ENCODE measurements around the gene TRIM67.

The TRIM67 gene

DNA sequence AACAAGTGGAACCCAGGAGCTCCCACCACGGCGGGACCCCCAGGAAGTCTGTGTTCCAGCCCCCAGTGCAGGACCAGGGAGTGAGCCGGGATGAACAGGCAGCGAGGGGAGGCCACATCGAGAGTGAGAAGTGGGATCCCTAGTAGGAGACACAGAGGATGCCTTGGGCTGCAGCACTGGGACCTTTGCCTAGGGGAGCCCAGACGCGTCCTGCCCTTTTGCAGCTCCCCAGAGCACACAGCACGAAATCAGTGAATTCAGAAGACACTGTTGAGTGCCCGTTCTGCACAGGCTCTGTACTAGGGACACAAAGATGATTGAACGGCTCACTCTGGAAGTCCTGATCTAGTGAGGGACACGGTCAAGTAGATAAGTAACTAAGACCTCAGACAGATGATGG, 23.5 kb downstream of the TRIM67 start:
- no peak for DNase-seq

- no peak for DNase-seq
Observed at GRCh38 chr1:231186356-231187115, 24.7 kb downstream of the TRIM67 start.

- DNase-seq = no peak
Observed at GRCh38 chr1:231187571-231187970, 25.7 kb downstream of the TRIM67 start.

DNA sequence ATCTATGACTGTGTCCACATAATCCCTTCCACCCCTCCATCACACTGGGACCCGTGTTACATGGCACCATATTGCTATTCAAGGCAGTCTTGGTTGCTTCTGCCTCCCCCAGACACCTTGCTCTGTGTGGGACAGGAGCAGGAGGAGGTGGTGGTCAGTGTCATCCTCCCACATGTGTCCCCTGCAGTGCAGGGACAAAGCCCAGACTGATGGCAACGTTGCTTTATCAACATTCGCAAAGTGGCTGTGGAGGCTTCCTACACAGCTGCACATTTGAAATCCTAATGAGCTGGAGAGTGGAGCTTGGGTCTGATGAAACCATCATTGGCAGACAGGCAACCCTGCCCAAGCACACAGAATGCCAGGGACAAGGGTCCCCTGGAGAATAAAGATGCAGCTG, 26.2 kb downstream of the TRIM67 start:
- no peak for DNase-seq

DNA sequence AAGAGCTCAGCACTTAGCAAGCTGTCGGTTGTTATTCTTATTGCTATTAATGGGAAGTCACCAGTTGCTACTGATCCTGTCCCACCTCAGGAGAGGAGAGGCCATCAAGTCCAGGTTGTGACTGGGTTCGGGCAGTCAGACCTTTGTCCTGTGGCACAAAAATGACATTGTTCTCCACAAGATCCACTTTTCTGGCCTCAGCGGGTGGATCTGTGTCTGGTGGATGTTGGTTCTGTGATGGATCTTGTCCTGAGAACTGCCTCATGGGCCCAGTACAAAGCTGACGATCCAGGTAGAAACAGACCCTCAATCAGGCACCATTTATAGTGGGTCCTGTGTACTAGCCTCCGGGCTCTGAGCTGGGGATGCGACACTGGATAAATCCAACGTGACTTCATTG, 26.9 kb downstream of the TRIM67 start:
- DNase-seq = no peak

DNA sequence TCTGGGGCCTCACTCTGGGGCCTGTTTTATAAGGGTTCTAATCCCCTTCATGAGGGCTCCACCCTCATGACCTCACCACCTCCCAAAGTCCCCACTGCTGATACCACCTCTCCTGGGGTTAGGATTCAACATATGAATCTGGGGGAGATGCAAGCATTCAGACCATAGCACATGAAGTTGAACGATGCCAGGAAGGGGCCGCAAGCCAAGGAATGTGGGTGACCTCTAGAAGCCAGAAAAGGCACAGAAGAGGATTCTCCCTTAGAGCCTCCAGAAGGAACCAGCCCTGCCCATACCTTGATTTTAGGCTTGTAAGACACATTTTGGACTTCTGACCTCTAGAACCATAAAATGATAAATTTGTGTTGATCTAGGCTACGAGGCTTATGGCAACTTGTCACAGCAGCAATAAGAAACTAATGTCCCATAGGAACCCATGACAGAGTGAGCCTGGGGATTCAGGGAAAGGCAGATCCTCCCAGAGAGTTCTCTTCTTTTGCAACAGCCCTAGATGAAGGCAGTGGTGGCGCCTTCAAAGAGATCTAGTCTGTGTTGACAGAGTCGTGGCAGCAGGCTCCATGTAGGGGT, 27.9 kb downstream of the TRIM67 start:
- no peak for DNase-seq

DNA sequence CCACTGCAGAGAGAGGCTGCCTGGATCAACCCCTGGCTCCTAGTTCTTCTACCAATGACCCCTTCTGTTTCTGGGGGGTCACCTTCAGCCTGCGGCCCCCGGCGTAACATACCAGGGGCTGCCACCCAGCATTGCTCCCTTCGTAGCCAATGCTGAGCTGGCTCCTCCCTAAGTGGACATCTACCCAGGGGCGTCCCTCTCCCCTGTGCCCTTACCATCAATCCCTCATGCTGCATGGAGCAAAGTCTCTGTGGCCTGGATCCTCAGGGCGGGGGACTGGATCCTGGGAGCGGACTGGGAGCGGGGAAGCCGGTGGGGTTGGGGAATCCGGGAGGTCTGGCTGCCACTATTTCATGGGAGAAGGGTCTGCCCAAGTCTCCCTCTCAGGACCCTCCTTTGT, 28.6 kb downstream of the TRIM67 start:
- DNase-seq = no peak

GRCh38 chr1:231192620-231193163, 30.8 kb downstream of the TRIM67 start:
- DNase-seq = no peak

DNA sequence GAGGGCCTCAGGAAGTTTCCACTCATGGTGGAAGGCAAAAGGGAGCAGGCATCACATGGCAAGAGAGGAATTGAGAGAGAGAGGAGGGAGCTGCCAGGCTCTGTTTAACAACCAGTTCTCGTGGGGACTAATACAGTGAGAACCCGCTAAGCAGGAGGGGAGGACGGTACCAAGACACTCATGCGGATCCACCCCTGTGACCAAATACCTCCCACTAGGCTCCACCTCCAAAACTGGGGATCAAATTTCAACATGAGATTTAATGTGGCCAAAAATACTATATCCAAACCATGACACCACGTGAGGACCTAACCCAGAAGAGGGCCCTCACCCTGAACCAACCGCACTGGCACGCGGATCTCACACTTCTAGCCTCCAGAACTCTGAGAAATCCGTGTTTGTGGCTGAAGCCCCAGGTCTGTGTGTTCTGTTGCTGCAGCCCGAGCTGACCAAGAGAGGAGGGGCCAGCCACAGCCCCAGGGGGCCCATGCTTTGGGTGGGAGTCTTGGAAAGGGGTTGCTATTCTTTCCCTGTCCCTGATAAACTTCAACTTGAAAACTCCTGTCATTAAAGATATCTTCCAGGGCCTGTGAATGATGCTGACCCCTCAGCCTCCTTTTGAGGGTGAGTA, 32.0 kb downstream of the TRIM67 start:
- DNase-seq = no peak

GRCh38 chr1:231194476-231194842, 32.6 kb downstream of the TRIM67 start:
- DNase-seq = no peak

DNA sequence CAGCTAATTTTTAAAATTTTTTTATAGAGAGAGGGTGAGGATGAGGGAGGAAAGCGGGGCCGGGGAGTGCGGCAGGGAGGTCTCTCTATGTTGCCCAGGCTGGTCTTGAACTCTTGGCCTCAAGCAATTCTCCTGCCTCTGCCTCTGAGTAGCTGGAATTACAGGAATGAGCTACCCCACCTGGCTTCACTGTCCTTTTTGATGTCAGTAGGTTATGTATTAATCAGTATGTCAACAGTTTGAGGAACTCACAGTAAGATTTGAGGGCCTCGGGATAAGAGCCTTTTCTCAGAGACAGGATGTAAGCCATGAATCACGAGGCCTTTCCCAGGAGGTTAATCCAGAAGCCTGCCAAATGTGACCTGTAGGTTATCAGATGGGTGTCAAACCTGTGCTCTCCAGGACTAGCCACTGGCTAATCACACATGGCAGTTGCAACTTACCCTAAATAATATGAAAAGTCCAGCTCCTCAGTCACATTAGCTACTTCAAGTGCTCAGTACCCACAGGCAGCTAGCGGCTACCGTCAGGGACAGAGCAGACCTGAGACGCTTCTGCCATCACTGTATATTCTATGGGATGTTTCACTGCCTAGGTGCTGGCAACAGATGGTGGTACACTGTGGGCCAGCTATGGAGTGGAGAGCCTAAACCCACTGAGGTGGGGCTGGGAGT, 33.1 kb downstream of the TRIM67 start:
- DNase-seq = no peak

DNA sequence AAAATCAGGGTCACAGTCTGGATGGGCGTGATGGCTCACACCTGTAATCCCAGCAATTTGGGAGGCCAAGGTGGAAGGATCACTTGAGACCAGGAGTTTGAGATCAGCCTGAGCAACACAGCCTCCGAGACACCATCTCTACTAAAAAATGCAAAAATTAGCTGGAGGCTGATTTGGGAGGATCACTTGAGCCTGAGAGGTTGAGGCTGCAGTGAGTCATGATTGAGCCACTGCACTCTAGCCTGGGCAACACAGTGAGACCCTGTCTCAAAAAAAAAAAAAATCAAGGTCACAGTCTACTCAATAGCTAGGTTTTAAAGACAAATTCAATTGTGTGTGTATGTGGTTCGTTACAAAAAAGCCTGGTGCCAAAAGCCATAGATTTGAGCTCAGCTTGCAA, 34.4 kb downstream of the TRIM67 start:
- DNase-seq = no peak

DNA sequence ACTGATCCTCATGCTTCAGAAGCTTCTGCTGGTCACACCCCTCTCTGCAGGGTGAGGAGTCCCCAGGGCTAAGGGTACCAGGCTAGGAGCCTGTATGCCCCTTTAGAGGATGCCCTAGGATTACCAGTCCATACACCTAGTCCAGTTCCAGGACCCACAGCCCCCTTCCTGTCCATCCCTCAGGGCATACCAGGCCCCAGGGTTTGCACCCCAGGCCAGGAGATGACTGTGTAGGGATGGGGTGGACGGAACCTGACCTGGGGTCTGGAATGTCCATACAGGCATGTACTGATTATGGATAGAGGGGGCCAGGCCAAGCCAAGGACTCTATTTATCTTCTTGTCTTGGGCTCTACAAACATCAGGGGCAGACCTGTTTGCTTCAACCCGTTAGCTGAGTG, 34.9 kb downstream of the TRIM67 start:
- DNase-seq = no peak

- no peak for DNase-seq
Observed at GRCh38 chr1:231199868-231200267, 38.0 kb downstream of the TRIM67 start.

DNA sequence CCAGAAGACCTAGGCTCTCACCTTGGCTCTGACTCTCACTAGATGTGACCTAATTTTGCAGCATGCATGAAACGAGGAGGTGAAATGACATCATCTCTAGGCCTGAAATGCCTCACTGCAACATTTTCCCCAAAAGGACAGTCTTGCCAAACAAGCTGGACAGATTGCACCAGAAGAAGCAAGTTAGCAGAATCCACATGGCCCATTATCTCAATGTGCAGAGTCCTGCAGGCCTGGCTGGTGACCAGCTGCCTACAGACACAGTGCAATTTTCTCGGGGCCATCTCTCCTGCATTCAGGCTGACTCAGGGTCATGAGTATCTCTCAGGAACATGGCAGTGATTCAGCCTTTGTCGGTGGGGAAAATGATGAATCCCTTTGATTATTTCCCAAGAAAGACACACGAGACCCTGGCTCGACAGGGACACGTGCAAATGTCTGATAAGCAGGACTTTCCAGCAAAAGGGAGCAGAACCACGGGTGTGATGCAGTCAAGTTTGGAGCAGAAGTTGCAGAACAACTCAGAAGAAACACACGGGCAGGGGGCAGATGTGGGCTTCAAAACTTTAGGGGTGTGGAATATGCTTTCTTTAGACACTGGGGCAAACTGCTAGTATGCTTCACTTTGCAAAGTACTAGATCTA, 38.7 kb downstream of the TRIM67 start:
- DNase-seq = no peak

DNA sequence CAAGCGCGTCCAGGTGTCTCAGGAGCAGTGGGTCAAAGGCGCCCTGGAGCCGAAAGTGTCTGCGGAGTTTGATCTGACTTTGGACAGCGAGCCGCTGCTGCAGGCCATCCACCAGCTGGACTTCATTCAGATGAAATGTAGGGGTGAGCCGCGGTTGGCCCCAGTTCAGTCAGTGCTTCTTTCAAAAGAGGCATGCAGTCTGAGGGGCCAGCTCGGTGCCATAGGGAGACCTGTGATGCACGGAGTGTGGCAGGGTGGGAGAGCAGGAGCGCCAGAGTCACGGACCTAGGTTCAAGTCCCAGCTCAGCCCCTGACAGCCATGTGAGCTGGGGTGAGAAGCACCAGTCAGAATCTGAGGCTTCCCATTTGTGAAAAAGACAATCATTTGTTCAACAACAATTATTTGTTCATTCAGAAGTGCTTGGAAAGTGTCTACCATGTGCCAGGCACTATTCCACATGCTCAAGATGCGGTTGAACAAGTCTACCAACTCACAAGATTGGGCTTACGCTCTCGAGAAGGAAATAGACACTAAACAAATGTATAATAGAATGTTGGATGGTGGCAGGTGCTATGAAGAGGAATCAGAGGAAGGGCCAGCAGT, 39.6 kb downstream of the TRIM67 start:
- DNase-seq = no peak

DNA sequence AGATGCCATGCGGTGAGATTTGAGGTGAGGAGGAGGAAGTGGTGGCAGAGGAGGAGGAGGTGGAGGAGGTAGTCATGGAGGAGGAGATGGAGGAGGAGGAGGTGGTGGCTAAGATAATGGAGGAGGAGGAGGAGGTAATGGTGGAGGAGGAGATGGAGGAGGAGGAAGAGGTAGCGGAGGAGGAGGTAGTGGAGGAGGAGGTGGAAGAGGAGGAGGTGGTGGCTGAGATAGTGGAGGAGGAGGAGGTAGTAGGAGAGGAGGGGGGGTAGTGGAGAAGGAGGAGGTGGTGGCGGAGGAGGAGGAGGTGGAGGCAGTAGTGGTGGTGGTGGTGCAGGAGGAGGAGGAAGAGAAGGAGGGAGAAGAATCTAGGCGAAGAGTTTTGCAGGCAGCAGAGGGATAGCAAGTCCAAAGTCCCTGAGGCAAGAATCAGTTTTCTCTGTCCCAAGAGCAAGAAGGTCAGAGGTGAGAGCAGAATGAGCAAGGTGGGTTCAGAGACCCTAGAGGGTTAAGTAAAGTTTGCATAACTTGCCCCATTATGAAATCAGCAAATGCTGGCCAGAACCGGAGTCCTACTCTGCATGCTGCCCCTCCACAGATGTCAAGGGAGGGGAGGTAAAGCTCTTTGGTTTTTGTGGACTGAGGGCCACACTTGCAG, 40.2 kb downstream of the TRIM67 start:
- no peak for DNase-seq

GRCh38 chr1:231203259-231204057, 41.6 kb downstream of the TRIM67 start:
- no peak for DNase-seq

GRCh38 chr1:231206856-231207255, 45.0 kb downstream of the TRIM67 start:
- no peak for DNase-seq

DNA sequence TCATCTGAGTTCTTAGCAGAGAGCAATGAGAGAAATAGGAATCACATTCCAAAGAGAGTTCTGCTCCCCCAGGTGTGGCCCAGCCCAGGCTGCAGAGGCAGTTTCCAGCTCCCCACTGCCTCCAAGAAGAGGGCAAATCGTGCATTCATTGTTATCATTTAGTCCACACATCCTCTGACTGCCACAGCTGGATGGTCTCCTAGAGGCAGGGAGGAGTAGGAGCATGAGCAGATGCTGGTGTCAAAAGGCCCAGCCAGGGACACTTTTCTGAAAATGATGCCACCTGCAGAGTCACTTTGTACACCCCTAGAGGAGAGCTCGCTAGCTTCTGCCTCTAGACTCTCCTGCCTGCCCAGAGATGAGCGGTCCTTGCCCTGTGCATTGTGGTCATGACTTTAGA, 45.6 kb downstream of the TRIM67 start:
- no peak for DNase-seq

DNA sequence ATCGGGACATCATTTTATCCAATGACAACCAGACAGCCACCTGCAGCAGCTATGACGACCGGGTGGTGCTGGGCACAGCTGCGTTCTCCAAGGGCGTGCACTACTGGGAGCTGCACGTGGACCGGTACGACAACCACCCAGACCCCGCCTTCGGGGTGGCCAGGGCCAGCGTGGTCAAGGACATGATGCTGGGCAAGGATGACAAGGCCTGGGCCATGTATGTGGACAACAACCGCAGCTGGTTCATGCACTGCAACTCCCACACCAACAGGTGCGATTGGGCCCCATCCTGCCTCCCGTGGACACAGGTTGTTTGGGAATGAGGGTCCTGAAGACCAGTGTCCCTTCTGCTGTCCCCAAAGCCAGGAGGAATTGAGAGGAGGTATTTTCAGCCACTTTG, 47.1 kb downstream of the TRIM67 start:
- no peak for DNase-seq

Data from inflammatory macrophage treated with lipopolysaccharide for 4 hours (primary cell).